Smooth muscle cell (in vitro differentiated cells): ENCODE data around the gene DECR2. TPM values are rescaled to one million over a fixed set of nuclear protein-coding genes. Genes with fewer than 3 reads are reported as not detected.
A peak's percentile ranks its signal among the peaks of the same experiment; 100 is the strongest.

Experiments
- DNase-seq: peaks from one replicate; lab custom pipeline; 2025; ENCODE audit not compliant: unreplicated experiment; lab: John Stamatoyannopoulos, UW
- H2AFZ ChIP-seq: fragments of 200-600 bp; sonication (generic); 2 replicates; pipeline ENCODE4 v1.6.0; 2016; ENCODE audit warnings: antibody characterized with exemption, low read depth, mild to moderate bottlenecking
- H3F3A ChIP-seq: fragments of 200-600 bp; sonication (generic); 2 replicates; pipeline ENCODE4 v1.6.0; 2017; ENCODE audit warnings: antibody characterized with exemption, low read depth
- H3K27ac ChIP-seq: fragments of 200-600 bp; sonication (generic); 2 replicates; pipeline ENCODE4 v1.5.1; 2016; ENCODE audit warnings: low read depth, mild to moderate bottlenecking
- H3K27me3 ChIP-seq: fragments of 200-600 bp; sonication (generic); 2 replicates; pipeline ENCODE4 v1.6.1; 2016; ENCODE audit warnings: low read depth, mild to moderate bottlenecking
- H3K36me3 ChIP-seq: fragments of 200-600 bp; sonication (generic); 2 replicates; pipeline ENCODE4 v1.5.1; 2016; ENCODE audit warnings: low read depth
- H3K4me1 ChIP-seq: fragments of 200-600 bp; sonication (generic); 2 replicates; pipeline ENCODE4 v1.5.1; 2016; ENCODE audit warnings: low read depth
- H3K4me2 ChIP-seq: fragments of 200-600 bp; sonication (generic); 2 replicates; pipeline ENCODE4 v1.6.0; 2016; ENCODE audit warnings: mild to moderate bottlenecking
- H3K4me3 ChIP-seq: fragments of 200-600 bp; sonication (generic); 2 replicates; pipeline ENCODE4 v1.5.1; 2016; ENCODE audit warnings: mild to moderate bottlenecking
- H3K79me2 ChIP-seq: fragments of 200-600 bp; sonication (generic); 2 replicates; pipeline ENCODE4 v1.6.0; 2016; ENCODE audit warnings: low read depth, mild to moderate bottlenecking
- H3K9ac ChIP-seq: fragments of 200-600 bp; sonication (generic); 2 replicates; pipeline ENCODE4 v1.6.0; 2016; ENCODE audit warnings: low read depth
- H3K9me3 ChIP-seq: fragments of 200-600 bp; sonication (generic); replicated peaks from 2 replicates; pipeline ENCODE4 v1.5.1; 2016; ENCODE audit warnings: low read depth
- H4K20me1 ChIP-seq: fragments of 200-600 bp; sonication (generic); 2 replicates; pipeline ENCODE4 v1.6.0; 2016; ENCODE audit warnings: low read depth
- CTCF ChIP-seq: fragments of 200-600 bp; sonication (generic); IDR thresholded peaks from 2 replicates; pipeline ENCODE4 v1.5.1; 2017; ENCODE audit warnings: borderline replicate concordance, mild to moderate bottlenecking, antibody characterized with exemption; ENCODE audit not compliant: insufficient read depth, poor library complexity, severe bottlenecking
- WGBS: methylation state at CpG from one replicate; pipeline ENCODE4 v1.1.7; 2016; ENCODE audit warnings: low lambda C conversion rate; 5-methylcytosine and 5-hydroxymethylcytosine counted together
- polyA plus RNA-seq: library from polyadenylated mRNA; unstranded; fragments of >200 nt; fragmentation: Nextera tagmentation; extraction: Ambion mirVana; gene quantifications from 2 replicates; pipeline ENCODE4 v1.2.1, GENCODE V29; 2016
- total RNA-seq: library from RNA; depleted of rRNA; stranded (reverse); fragments of >200 nt; gene quantifications from 2 replicates; pipeline ENCODE4 v1.2.3, GENCODE V29; 2014

Gene DECR2
- total and polyA plus RNA-seq, 2 experiments from 2014 or later = 15.4 to 18.2 TPM

GRCh38 chr16:454397-454940 lies 52.8 kb downstream of the DECR2 start:
- H4K20me1 ChIP-seq = peaks cover 84% of the 10 kb centered on the region
- H3K36me3 ChIP-seq = no peaks in the 10 kb centered on the region
- 94% methylated on average over 13 of the region's 13 CpGs for WGBS
- H3K27me3 ChIP-seq = no peaks in the 10 kb centered on the region
- no peak for TF ChIP-seq CTCF
- H3K4me1 ChIP-seq = peaks cover 12% of the 10 kb centered on the region
- H3K9me3 ChIP-seq = no peaks in the 10 kb centered on the region
- H3K4me3 ChIP-seq = no peak overlapping the region
- no peak overlapping the region for H3K4me2 ChIP-seq
- no peak overlapping the region for H3K9ac ChIP-seq
- H3F3A ChIP-seq = peaks cover 3% of the 10 kb centered on the region
- DNase-seq = no peak
- peaks cover 21% of the 10 kb centered on the region for H3K79me2 ChIP-seq
- H2AFZ ChIP-seq = no peak overlapping the region
- H3K27ac ChIP-seq = no peak overlapping the region

- H3K27ac ChIP-seq = no peak overlapping the region
- peaks cover 12% of the 10 kb centered on the region for H3K4me1 ChIP-seq
- no peak overlapping the region for H3K9ac ChIP-seq
- H3K79me2 ChIP-seq = peaks cover 22% of the 10 kb centered on the region
- DNase-seq = no peak
- H3K9me3 ChIP-seq = no peaks in the 10 kb centered on the region
- TF ChIP-seq CTCF = no peak
- no peaks in the 10 kb centered on the region for H3K27me3 ChIP-seq
- no peak overlapping the region for H3K4me3 ChIP-seq
- H3F3A ChIP-seq = peaks cover 3% of the 10 kb centered on the region
- no peak overlapping the region for H3K4me2 ChIP-seq
- no peaks in the 10 kb centered on the region for H3K36me3 ChIP-seq
- WGBS = 93% methylated on average over 12 of the region's 12 CpGs
- no peak overlapping the region for H2AFZ ChIP-seq
- peaks cover 84% of the 10 kb centered on the region for H4K20me1 ChIP-seq
Observed at GRCh38 chr16:455453-455852, 53.8 kb downstream of the DECR2 start.

- Histone ChIP-seq H3K9me3 (no peaks in the 10 kb centered on the region), H3F3A (peaks cover 3% of the 10 kb centered on the region), H4K20me1 (peaks cover 86% of the 10 kb centered on the region), H3K4me1 (peaks cover 12% of the 10 kb centered on the region), H3K27me3 (no peaks in the 10 kb centered on the region), H3K79me2 (peaks cover 16% of the 10 kb centered on the region), H3K9ac (no peak overlapping the region), H3K4me2 (peak overlapping the region; percentile 35), H2AFZ (no peak overlapping the region), H3K4me3 (no peak overlapping the region), H3K36me3 (no peaks in the 10 kb centered on the region), H3K27ac (peak overlapping the region; percentile 38)
- WGBS = 39% methylated on average over 11 of the region's 11 CpGs
- no peak for DNase-seq
- no peak for TF ChIP-seq CTCF
Observed at GRCh38 chr16:456891-457483, 55.3 kb downstream of the DECR2 start.
